H1 (cell line): ENCODE measurements around the gene EWSR1. TPM values are rescaled to one million over a fixed set of nuclear protein-coding genes. Genes with fewer than 3 reads are reported as not detected.

Source experiments
- CTCF ChIA-PET: fragments of 300-600 bp; sonication (Branson Sonifier 250); formaldehyde crosslinking; loops from one replicate; lab custom pipeline; 2021; ENCODE audit not compliant: partially characterized antibody; lab: Charles Lee
- POLR2A ChIA-PET: fragments of 300-600 bp; sonication (Branson Sonifier 250); formaldehyde crosslinking; loops from one replicate; lab custom pipeline; 2021; ENCODE audit warnings: inconsistent platforms; ENCODE audit not compliant: partially characterized antibody; lab: Charles Lee
- DNase-seq, 2 experiments: peaks; one replicate each; pipeline versions ENCODE4 v3.0.0 to v3.0.0-alpha.2; 2010 to 2022; ENCODE audit warnings: low spot score in 2 of 2, low read depth in 1 of 2, mixed read lengths in 1 of 2
- FAIRE-seq: peaks from 2 replicates; lab custom pipeline; 2011; peaks lifted over from hg19 to GRCh38; lab: Jason Lieb, UNC
- H2AFZ ChIP-seq: 2 replicates; pipeline ENCODE4 v1.8.1; 2012; ENCODE audit warnings: low read length, inconsistent platforms
- H2AK5ac ChIP-seq: 2 replicates; pipeline ENCODE4 v1.6.1; 2013; ENCODE audit warnings: low read depth, low read length
- H2BK120ac ChIP-seq: replicated peaks from 2 replicates; pipeline ENCODE3; 2013; ENCODE audit warnings: low read depth, low read length, inconsistent platforms
- H2BK12ac ChIP-seq: 2 replicates; pipeline ENCODE4 v1.6.1; 2013; ENCODE audit warnings: low read depth, low read length
- H2BK15ac ChIP-seq: 2 replicates; pipeline ENCODE4 v1.6.1; 2013; ENCODE audit warnings: low read length
- H2BK20ac ChIP-seq: 2 replicates; pipeline ENCODE4 v1.6.1; 2013; ENCODE audit warnings: low read length
- H2BK5ac ChIP-seq: 2 replicates; pipeline ENCODE4 v1.6.1; 2013; ENCODE audit warnings: low read depth, low read length
- H3K14ac ChIP-seq: 2 replicates; pipeline ENCODE4 v1.6.1; 2013; ENCODE audit warnings: inconsistent platforms; ENCODE audit not compliant: insufficient read length
- H3K18ac ChIP-seq: 2 replicates; pipeline ENCODE4 v1.6.1; 2013; ENCODE audit warnings: low read length; ENCODE audit errors: extremely low read depth
- H3K23ac ChIP-seq: 2 replicates; pipeline ENCODE4 v1.6.1; 2013; ENCODE audit warnings: inconsistent platforms; ENCODE audit not compliant: insufficient read length
- H3K23me2 ChIP-seq: 2 replicates; pipeline ENCODE4 v1.6.1; 2013; ENCODE audit warnings: low read depth, low read length
- H3K27ac ChIP-seq: 2 replicates; pipeline ENCODE4 v1.6.1; 2011; ENCODE audit warnings: low read depth, low read length, inconsistent platforms
- H3K27me3 ChIP-seq, 4 experiments: replicated peaks in 1 of 4; 1 replicate in 1 of 4; 2 replicates in 3 of 4; pipeline versions ENCODE4 v1.6.1 to v1.8.1; 2011 to 2013; ENCODE audit warnings: low read length in 3 of 4, mild to moderate bottlenecking in 3 of 4, inconsistent platforms in 2 of 4, mixed read lengths in 2 of 4, moderate library complexity in 1 of 4; ENCODE audit not compliant: control insufficient read depth in 3 of 4, insufficient read depth in 3 of 4; ENCODE audit errors: extremely low read depth in 1 of 4
- H3K36me3 ChIP-seq, 4 experiments: 2 replicates each; pipeline versions ENCODE4 v1.6.1 to v1.8.1; 2011 to 2013; ENCODE audit warnings: mild to moderate bottlenecking in 4 of 4, low read length in 3 of 4, moderate library complexity in 2 of 4, control low read depth in 1 of 4, inconsistent platforms in 1 of 4; ENCODE audit not compliant: insufficient read depth in 4 of 4, control insufficient read depth in 2 of 4
- H3K4ac ChIP-seq: replicated peaks from 2 replicates; pipeline ENCODE3; 2013; ENCODE audit warnings: low read length, low read depth, mixed read lengths, inconsistent platforms; ENCODE audit not compliant: insufficient read length
- H3K4me1 ChIP-seq, 4 experiments: replicated peaks in 1 of 4; 1 replicate in 1 of 4; 2 replicates in 3 of 4; pipeline versions ENCODE4 v1.6.1 to v1.8.1; 2011 to 2013; ENCODE audit warnings: low read length in 3 of 4, inconsistent platforms in 2 of 4, mixed read lengths in 1 of 4; ENCODE audit not compliant: insufficient read depth in 4 of 4, control insufficient read depth in 3 of 4
- H3K4me2 ChIP-seq, 2 experiments: 2 replicates each; pipeline versions ENCODE4 v1.6.1 to v1.8.1; 2011 to 2013; ENCODE audit warnings: low read depth in 2 of 2, low read length in 2 of 2, control low read depth in 1 of 2, inconsistent platforms in 1 of 2, mild to moderate bottlenecking in 1 of 2; ENCODE audit not compliant: insufficient read depth in 1 of 2
- H3K4me3 ChIP-seq, 4 experiments: fragments of 200-600, 300-600 bp in 1 of 4; sonication (generic), shearing (Covaris generic), sonication (Bioruptor Twin) in 1 of 4; 2 replicates each; pipeline versions ENCODE4 v1.5.1 to v1.8.1; 2011 to 2016; ENCODE audit warnings: low read length in 4 of 4, low read depth in 3 of 4, control low read depth in 2 of 4, inconsistent platforms in 2 of 4, mild to moderate bottlenecking in 2 of 4, mixed read lengths in 1 of 4, moderate library complexity in 1 of 4; ENCODE audit not compliant: insufficient read depth in 2 of 4; ENCODE audit errors: extremely low read depth in 1 of 4
- H3K56ac ChIP-seq: replicated peaks from 2 replicates; pipeline ENCODE3; 2013; ENCODE audit warnings: low read depth, mild to moderate bottlenecking, mixed read lengths, low read length, inconsistent platforms; ENCODE audit not compliant: insufficient read length
- H3K79me1 ChIP-seq: 2 replicates; pipeline ENCODE4 v1.6.1; 2013; ENCODE audit warnings: low read depth, low read length, control low read depth
- H3K79me2 ChIP-seq, 2 experiments: 2 replicates each; pipeline versions ENCODE4 v1.6.1 to v1.8.1; 2012 to 2013; ENCODE audit warnings: low read length in 2 of 2, mild to moderate bottlenecking in 2 of 2, inconsistent platforms in 1 of 2; ENCODE audit not compliant: insufficient read depth in 2 of 2, control insufficient read depth in 1 of 2
- H3K9ac ChIP-seq, 4 experiments: replicated peaks in 1 of 4; 1 replicate in 1 of 4; 2 replicates in 3 of 4; pipeline versions ENCODE4 v1.6.1 to v1.8.1; 2011 to 2013; ENCODE audit warnings: low read depth in 3 of 4, low read length in 3 of 4, control low read depth in 2 of 4, mild to moderate bottlenecking in 2 of 4, moderate library complexity in 2 of 4, inconsistent platforms in 1 of 4; ENCODE audit errors: extremely low read depth in 1 of 4
- H3K9me3 ChIP-seq, 2 experiments: 2 replicates each; pipeline versions ENCODE4 v1.6.1 to v1.8.1; 2012 to 2013; ENCODE audit warnings: mild to moderate bottlenecking in 2 of 2, moderate library complexity in 2 of 2, control low read depth in 1 of 2, inconsistent platforms in 1 of 2, low read depth in 1 of 2, low read length in 1 of 2, mixed read lengths in 1 of 2; ENCODE audit not compliant: insufficient read depth in 2 of 2
- H4K20me1 ChIP-seq, 2 experiments: replicated peaks in 1 of 2; 2 replicates each; pipeline versions ENCODE3 to v1.8.1; 2011 to 2013; ENCODE audit warnings: inconsistent platforms in 2 of 2, low read length in 2 of 2, mild to moderate bottlenecking in 1 of 2; ENCODE audit not compliant: insufficient read depth in 2 of 2, control insufficient read depth in 1 of 2
- H4K5ac ChIP-seq: 2 replicates; pipeline ENCODE4 v1.6.1; 2013; ENCODE audit warnings: low read length, low read depth, mixed read lengths, inconsistent platforms; ENCODE audit not compliant: insufficient read length
- H4K8ac ChIP-seq: 2 replicates; pipeline ENCODE4 v1.8.0; 2013; ENCODE audit warnings: mild to moderate bottlenecking, moderate library complexity, low read length, inconsistent platforms; ENCODE audit not compliant: insufficient read depth; ENCODE audit errors: extremely low read depth
- H4K91ac ChIP-seq: replicated peaks from 2 replicates; pipeline ENCODE3; 2013; ENCODE audit warnings: low read length, mixed read lengths, inconsistent platforms; ENCODE audit not compliant: insufficient read length
- BRCA1 ChIP-seq: IDR thresholded peaks from 2 replicates; pipeline ENCODE4 v1.6.1; 2012; ENCODE audit warnings: low read depth, low read length, improper control_type of control experiment
- FOSL1 ChIP-seq: IDR thresholded peaks from 2 replicates; pipeline ENCODE4 v1.6.1; 2011; ENCODE audit warnings: mild to moderate bottlenecking, low read depth, low read length, moderate library complexity; ENCODE audit not compliant: insufficient read depth
- GABPA ChIP-seq: IDR thresholded peaks from 2 replicates; pipeline ENCODE4 v1.6.1; 2011; ENCODE audit warnings: mild to moderate bottlenecking, low read length, moderate library complexity, borderline replicate concordance; ENCODE audit not compliant: insufficient read depth
- GTF2F1 ChIP-seq: IDR thresholded peaks from 2 replicates; pipeline ENCODE4 v1.6.1; 2012; ENCODE audit warnings: low read depth, low read length, improper control_type of control experiment, borderline replicate concordance
- HDAC2 ChIP-seq, 2 experiments: fragments of 300-600 bp in 1 of 2; sonication (generic) in 1 of 2; IDR thresholded peaks; 2 replicates each; pipeline ENCODE4 v1.6.1; 2011 to 2012; ENCODE audit warnings: low read depth in 2 of 2, low read length in 2 of 2, mild to moderate bottlenecking in 2 of 2, moderate library complexity in 2 of 2, borderline replicate concordance in 1 of 2, inconsistent platforms in 1 of 2
- KDM1A ChIP-seq: fragments of 200-600, 300-600 bp; sonication (generic); IDR thresholded peaks from 2 replicates; pipeline ENCODE4 v1.7.1; 2016; ENCODE audit warnings: mild to moderate bottlenecking, low read length, borderline replicate concordance
- NANOG ChIP-seq: IDR thresholded peaks from 2 replicates; pipeline ENCODE4 v1.6.1; 2011; ENCODE audit warnings: low read length, low read depth, mild to moderate bottlenecking, inconsistent platforms; ENCODE audit not compliant: insufficient read depth, poor library complexity, severe bottlenecking
- TAF7 ChIP-seq: optimal IDR thresholded peaks from 2 replicates; pipeline ENCODE3; 2011; ENCODE audit warnings: low read depth, mild to moderate bottlenecking, inconsistent platforms, low read length, moderate library complexity, borderline replicate concordance
- TCF12 ChIP-seq: IDR thresholded peaks from 2 replicates; pipeline ENCODE4 v1.6.1; 2011; ENCODE audit warnings: low read depth, mild to moderate bottlenecking, low read length
- WGBS, 2 experiments: shearing (Covaris generic) in 1 of 2; methylation state at CpG; one replicate each; pipeline versions ENCODE4 v1.1.6 to v1.1.7; 2013 to 2015; ENCODE audit warnings: low lambda C conversion rate in 2 of 2, mixed read lengths in 2 of 2, inconsistent platforms in 1 of 2, low coverage in 1 of 2, missing lambda C conversion rate in 1 of 2; ENCODE audit not compliant: insufficient replicate concordance in 2 of 2, insufficient coverage in 1 of 2, insufficient read length in 1 of 2; ENCODE audit errors: extremely low coverage in 1 of 2, missing lambda C conversion rate in 1 of 2; 5-methylcytosine and 5-hydroxymethylcytosine counted together
- polyA plus RNA-seq, 7 experiments: library from polyadenylated mRNA; depleted of rRNA in 3 of 7; stranded (reverse) in 5 of 7; unstranded in 2 of 7; fragments of >200 nt in 5 of 7; fragments of 200-250 nt in 2 of 7; gene quantifications; 1 replicate in 5 of 7; 2 replicates in 1 of 7; 4 replicates in 1 of 7; pipeline versions ENCODE4 v1.2.1 to v1.2.3, GENCODE V29; 2011 to 2013; ENCODE audit warnings: missing spikeins in 2 of 7, mixed read lengths in 2 of 7
- total RNA-seq: library from RNA; stranded (reverse); fragmentation: NEBNext Ultra II Directional; extraction: Animal tissue kit (Norgen Biotek cat#: 25700); gene quantifications from 2 replicates; pipeline ENCODE4 v1.2.1, GENCODE V29; 2021
- TF ChIP-seq, protein P1 (sequence below): IDR thresholded peaks from 2 replicates; pipeline ENCODE4 v1.6.1; 2012; ENCODE audit warnings: inconsistent platforms

The EWSR1 gene
- total and polyA plus RNA-seq, 2 of the 8 experiments (the other 6 are each of a cell fraction or from before 2014, with no cell fraction given): 387 to 930 TPM

- Histone ChIP-seq H3K14ac (no peak overlapping the region), H3K4me3 (no peak overlapping the region), H3K79me2 (no peaks in the 10 kb centered on the region), H4K91ac (no peak overlapping the region), H3K79me1 (no peaks in the 10 kb centered on the region), H2BK12ac (no peak overlapping the region), H3K4me1 (peaks cover 0 to 4% (median under 1%) of the 10 kb centered on the region in 4 experiments; a peak in 5 of 7 replicates), H3K23me2 (no peaks in the 10 kb centered on the region; the same call in 1 of the 2 replicates), H4K8ac (no peak overlapping the region), H3K27me3 (peaks cover 0 to 5% (median 0%) of the 10 kb centered on the region in 4 experiments; a peak in 2 of 7 replicates), H3K9ac (no peak overlapping the region), H3K9me3 (no peaks in the 10 kb centered on the region), H2AK5ac (no peak overlapping the region), H3K23ac (no peak overlapping the region), H2BK5ac (no peak overlapping the region), H2BK20ac (no peak overlapping the region), H3K4ac (no peak overlapping the region), H2AFZ (no peak overlapping the region), H2BK15ac (no peak overlapping the region), H3K18ac (no peak overlapping the region; the same call in none of the 2 replicates), H4K5ac (no peak overlapping the region), H2BK120ac (no peak overlapping the region), H3K4me2 (no peak overlapping the region), H3K56ac (no peak overlapping the region), H3K36me3 (no peaks in the 10 kb centered on the region), H4K20me1 (no peaks in the 10 kb centered on the region), H3K27ac (no peak overlapping the region)
- CTCF ChIA-PET: interaction anchor here (1.0 to 3.8 kb wide), 7 partner anchors 8 to 34 kb away, joined by 3 to 13 read pairs (median 5); no protein-coding TSS in a partner anchor
- 78% methylated on average over 16 of the region's 16 CpGs; no CpG with 5 or more reads in 1 of the 2 experiments for WGBS, 2 experiments
- POLR2A ChIA-PET: interaction anchor here (1.9 to 2.4 kb wide), 3 partner anchors 10 to 43 kb away, joined by 4 to 11 read pairs (median 8); partner anchors contain the start of gene EWSR1
- no peak for DNase-seq
- no peak for FAIRE-seq
- TF ChIP-seq KDM1A (no peak), GABPA (no peak), TAF7 (no peak), NANOG (no peak), HDAC2 (IDR thresholded peaks at IDR 0.05; ENCODE audit: borderline replicate concordance in 1 of 2, low read depth in 2 of 2, low read length in 2 of 2) (no peak), TCF12 (no peak), FOSL1 (no peak), GTF2F1 (no peak), BRCA1 (no peak)
- TF ChIP-seq, protein P1, sequence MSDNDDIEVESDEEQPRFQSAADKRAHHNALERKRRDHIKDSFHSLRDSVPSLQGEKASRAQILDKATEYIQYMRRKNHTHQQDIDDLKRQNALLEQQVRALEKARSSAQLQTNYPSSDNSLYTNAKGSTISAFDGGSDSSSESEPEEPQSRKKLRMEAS: no peak
Measured at GRCh38 chr22:29225422-29226090, 42.5 kb upstream of the EWSR1 start.
